K562 (cell line): ENCODE data around the gene SLC34A3. TPM values are rescaled to one million over a fixed set of nuclear protein-coding genes. Genes with fewer than 3 reads are reported as not detected.

ENCODE experiments used
- KAT7 ChIP-seq: sonication (generic); formaldehyde crosslinking; IDR thresholded peaks from 2 replicates; pipeline ENCODE4 v1.8.0; 2022; ENCODE audit warnings: missing genetic modification reagents, mild to moderate bottlenecking, borderline replicate concordance
- ZNF311 ChIP-seq: fragments of 250-450 bp; sonication (Bioruptor Pico); IDR thresholded peaks from 2 replicates; pipeline ENCODE4 v1.4.0; 2020; ENCODE audit warnings: mild to moderate bottlenecking, moderate library complexity
- ZNF639 ChIP-seq, 2 experiments: fragments of 200-800 bp in 1 of 2; sonication (Bioruptor generic) in 1 of 2; sonication (generic) in 1 of 2; formaldehyde crosslinking in 1 of 2; IDR thresholded peaks in 1 of 2; conservative IDR thresholded peaks in 1 of 2; 2 replicates each; pipeline versions ENCODE4 v1.5.0 to v1.6.1; 2016 to 2020; ENCODE audit warnings: missing compliant biosample characterization in 1 of 2, missing genetic modification characterization in 1 of 2, missing genetic modification reagents in 1 of 2
- polyA plus RNA-seq, 8 experiments: library from polyadenylated mRNA; depleted of rRNA in 4 of 8; stranded (reverse) in 5 of 8; unstranded in 3 of 8; fragments of >200 nt; fragmentation: Nextera tagmentation in 2 of 8; fragmentation: Illumina TruSeq in 1 of 8; extraction: Ambion mirVana in 2 of 8; extraction: Trizol in 1 of 8; gene quantifications; 2 replicates each; pipeline versions ENCODE4 v1.2.1 to v1.2.3, GENCODE V29; 2011 to 2014; ENCODE audit warnings: inconsistent platforms in 1 of 8, missing spikeins in 1 of 8
- total RNA-seq, 7 experiments: library from RNA; depleted of rRNA in 6 of 7; stranded (reverse); fragments of >200 nt in 6 of 7; fragmentation: Illumina TruSeq in 2 of 7; extraction: Trizol in 2 of 7; gene quantifications; 2 replicates each; pipeline versions ENCODE4 v1.2.1 to v1.2.3, GENCODE V29; 2011 to 2021; ENCODE audit warnings: low replicate concordance in 1 of 7
- TF ChIP-seq, protein P1 (sequence below): fragments of 450-650 bp; IDR thresholded peaks from 2 replicates; pipeline ENCODE4 v1.6.1; 2016; ENCODE audit warnings: mild to moderate bottlenecking, moderate library complexity
- TF ChIP-seq, protein P2 (sequence below): conservative IDR thresholded peaks from 2 replicates; pipeline ENCODE4 v1.6.1; 2011; ENCODE audit warnings: low read depth, mild to moderate bottlenecking, low read length; ENCODE audit not compliant: control insufficient read depth

Gene SLC34A3
- total and polyA plus RNA-seq, 9 of the 15 experiments (the other 6 are each of a cell fraction or from before 2014, with no cell fraction given): not detected

GRCh38 chr9:137268538-137269201 lies 38.0 kb downstream of the SLC34A3 start (continued):
- TF ChIP-seq, protein P1, sequence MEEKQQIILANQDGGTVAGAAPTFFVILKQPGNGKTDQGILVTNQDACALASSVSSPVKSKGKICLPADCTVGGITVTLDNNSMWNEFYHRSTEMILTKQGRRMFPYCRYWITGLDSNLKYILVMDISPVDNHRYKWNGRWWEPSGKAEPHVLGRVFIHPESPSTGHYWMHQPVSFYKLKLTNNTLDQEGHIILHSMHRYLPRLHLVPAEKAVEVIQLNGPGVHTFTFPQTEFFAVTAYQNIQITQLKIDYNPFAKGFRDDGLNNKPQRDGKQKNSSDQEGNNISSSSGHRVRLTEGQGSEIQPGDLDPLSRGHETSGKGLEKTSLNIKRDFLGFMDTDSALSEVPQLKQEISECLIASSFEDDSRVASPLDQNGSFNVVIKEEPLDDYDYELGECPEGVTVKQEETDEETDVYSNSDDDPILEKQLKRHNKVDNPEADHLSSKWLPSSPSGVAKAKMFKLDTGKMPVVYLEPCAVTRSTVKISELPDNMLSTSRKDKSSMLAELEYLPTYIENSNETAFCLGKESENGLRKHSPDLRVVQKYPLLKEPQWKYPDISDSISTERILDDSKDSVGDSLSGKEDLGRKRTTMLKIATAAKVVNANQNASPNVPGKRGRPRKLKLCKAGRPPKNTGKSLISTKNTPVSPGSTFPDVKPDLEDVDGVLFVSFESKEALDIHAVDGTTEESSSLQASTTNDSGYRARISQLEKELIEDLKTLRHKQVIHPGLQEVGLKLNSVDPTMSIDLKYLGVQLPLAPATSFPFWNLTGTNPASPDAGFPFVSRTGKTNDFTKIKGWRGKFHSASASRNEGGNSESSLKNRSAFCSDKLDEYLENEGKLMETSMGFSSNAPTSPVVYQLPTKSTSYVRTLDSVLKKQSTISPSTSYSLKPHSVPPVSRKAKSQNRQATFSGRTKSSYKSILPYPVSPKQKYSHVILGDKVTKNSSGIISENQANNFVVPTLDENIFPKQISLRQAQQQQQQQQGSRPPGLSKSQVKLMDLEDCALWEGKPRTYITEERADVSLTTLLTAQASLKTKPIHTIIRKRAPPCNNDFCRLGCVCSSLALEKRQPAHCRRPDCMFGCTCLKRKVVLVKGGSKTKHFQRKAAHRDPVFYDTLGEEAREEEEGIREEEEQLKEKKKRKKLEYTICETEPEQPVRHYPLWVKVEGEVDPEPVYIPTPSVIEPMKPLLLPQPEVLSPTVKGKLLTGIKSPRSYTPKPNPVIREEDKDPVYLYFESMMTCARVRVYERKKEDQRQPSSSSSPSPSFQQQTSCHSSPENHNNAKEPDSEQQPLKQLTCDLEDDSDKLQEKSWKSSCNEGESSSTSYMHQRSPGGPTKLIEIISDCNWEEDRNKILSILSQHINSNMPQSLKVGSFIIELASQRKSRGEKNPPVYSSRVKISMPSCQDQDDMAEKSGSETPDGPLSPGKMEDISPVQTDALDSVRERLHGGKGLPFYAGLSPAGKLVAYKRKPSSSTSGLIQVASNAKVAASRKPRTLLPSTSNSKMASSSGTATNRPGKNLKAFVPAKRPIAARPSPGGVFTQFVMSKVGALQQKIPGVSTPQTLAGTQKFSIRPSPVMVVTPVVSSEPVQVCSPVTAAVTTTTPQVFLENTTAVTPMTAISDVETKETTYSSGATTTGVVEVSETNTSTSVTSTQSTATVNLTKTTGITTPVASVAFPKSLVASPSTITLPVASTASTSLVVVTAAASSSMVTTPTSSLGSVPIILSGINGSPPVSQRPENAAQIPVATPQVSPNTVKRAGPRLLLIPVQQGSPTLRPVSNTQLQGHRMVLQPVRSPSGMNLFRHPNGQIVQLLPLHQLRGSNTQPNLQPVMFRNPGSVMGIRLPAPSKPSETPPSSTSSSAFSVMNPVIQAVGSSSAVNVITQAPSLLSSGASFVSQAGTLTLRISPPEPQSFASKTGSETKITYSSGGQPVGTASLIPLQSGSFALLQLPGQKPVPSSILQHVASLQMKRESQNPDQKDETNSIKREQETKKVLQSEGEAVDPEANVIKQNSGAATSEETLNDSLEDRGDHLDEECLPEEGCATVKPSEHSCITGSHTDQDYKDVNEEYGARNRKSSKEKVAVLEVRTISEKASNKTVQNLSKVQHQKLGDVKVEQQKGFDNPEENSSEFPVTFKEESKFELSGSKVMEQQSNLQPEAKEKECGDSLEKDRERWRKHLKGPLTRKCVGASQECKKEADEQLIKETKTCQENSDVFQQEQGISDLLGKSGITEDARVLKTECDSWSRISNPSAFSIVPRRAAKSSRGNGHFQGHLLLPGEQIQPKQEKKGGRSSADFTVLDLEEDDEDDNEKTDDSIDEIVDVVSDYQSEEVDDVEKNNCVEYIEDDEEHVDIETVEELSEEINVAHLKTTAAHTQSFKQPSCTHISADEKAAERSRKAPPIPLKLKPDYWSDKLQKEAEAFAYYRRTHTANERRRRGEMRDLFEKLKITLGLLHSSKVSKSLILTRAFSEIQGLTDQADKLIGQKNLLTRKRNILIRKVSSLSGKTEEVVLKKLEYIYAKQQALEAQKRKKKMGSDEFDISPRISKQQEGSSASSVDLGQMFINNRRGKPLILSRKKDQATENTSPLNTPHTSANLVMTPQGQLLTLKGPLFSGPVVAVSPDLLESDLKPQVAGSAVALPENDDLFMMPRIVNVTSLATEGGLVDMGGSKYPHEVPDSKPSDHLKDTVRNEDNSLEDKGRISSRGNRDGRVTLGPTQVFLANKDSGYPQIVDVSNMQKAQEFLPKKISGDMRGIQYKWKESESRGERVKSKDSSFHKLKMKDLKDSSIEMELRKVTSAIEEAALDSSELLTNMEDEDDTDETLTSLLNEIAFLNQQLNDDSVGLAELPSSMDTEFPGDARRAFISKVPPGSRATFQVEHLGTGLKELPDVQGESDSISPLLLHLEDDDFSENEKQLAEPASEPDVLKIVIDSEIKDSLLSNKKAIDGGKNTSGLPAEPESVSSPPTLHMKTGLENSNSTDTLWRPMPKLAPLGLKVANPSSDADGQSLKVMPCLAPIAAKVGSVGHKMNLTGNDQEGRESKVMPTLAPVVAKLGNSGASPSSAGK: peak; percentile 71; the same call in 1 of the 2 replicates
- TF ChIP-seq, protein P2, sequence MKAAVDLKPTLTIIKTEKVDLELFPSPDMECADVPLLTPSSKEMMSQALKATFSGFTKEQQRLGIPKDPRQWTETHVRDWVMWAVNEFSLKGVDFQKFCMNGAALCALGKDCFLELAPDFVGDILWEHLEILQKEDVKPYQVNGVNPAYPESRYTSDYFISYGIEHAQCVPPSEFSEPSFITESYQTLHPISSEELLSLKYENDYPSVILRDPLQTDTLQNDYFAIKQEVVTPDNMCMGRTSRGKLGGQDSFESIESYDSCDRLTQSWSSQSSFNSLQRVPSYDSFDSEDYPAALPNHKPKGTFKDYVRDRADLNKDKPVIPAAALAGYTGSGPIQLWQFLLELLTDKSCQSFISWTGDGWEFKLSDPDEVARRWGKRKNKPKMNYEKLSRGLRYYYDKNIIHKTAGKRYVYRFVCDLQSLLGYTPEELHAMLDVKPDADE: 0 out of 2 replicates have a peak, but pooled peaks have one; percentile 18
- TF ChIP-seq ZNF639 (CRISPR knock-in tag; conservative IDR thresholded peaks at IDR 0.05 in 1 of 2, IDR thresholded peaks at IDR 0.05 in 1 of 2) (no peak), ZNF311 (CRISPR knock-in tag) (peak; percentile 6; the same call in 1 of the 2 replicates), KAT7 (CRISPR knock-in tag) (0 out of 2 replicates have a peak, but pooled peaks have one; percentile 31)
